Epithelial cell of prostate (primary cell): ENCODE results near the gene SPDYE8.
"Not testable (repeated sequence)": the region's sequence is repeated elsewhere in the genome, so short reads cannot be mapped to it uniquely, and the experiment has no call there.

Source experiments
- DNase-seq: peaks from one replicate; pipeline ENCODE4 v3.0.0-alpha.2; 2011; ENCODE audit warnings: low read depth, low spot score
- H3K27ac ChIP-seq: fragments of 450-650 bp; 2 replicates; pipeline ENCODE4 v1.5.1; 2017; ENCODE audit warnings: mild to moderate bottlenecking

Gene SPDYE8

DNA sequence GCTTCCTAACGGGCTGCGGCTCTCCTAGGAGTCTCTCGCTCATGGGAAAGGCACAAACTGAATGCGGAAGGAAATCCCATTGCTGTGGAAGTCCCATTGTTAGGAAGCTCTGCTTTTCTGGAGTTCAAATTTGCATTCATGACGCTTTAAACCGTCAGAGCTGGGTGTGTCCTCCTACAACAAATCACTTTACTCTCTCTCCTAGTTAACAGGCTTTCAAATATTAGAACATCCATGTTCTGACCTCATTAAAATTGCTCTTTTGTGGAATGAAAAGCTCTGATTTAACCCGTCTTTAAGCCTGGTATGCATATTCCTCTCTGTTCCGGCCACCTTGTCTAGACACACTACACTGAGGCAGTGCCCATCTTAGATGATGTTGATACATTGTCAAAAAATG, at the start of gene SPDYE8:
SPDYE8 (minus strand) TSS at position 101 of the 400 bp plus-strand sequence. CDS start 1,800 bp downstream, outside the sequence.
- not testable (repeated sequence) for DNase-seq, H3K27ac ChIP-seq

- not testable (repeated sequence) for DNase-seq, H3K27ac ChIP-seq
These were observed 28.2 kb upstream of the SPDYE8 start, which contains the start of gene SPDYE11 for GRCh38 chr7:73057811-73058210. Gene SPDYE11 (minus strand): TSS chr7:73057911. CDS start chr7:73056111, 1,800 bp downstream.

- not testable (repeated sequence) for DNase-seq
- peak overlapping the region; percentile 78 for H3K27ac ChIP-seq
These were observed 23.1 kb downstream of the SPDYE8 start for GRCh38 chr7:73006491-73006890.

- peak; percentile 20 for DNase-seq
- peak overlapping the region; percentile 78 for H3K27ac ChIP-seq
These were observed 23.7 kb downstream of the SPDYE8 start for GRCh38 chr7:73005693-73006447.

DNA sequence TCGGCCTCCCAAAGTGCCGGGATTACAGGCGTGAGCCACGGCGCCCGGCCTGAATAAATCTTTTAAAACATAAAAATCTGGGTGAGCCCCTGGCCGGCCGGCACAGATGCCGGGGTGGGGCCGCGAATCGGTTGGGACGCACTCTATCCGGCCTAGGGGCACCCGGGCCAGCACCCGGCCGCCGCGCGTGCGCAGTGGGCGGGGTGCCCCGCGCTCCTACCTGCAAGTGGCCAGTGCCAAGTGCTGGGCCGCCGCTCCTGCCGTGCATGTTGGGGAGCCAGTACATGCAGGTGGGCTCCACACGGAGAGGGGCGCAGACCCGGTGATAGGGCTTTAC, 24.2 kb downstream of the SPDYE8 start:
- DNase-seq = not testable (repeated sequence)
- H3K27ac ChIP-seq = peak overlapping the region; percentile 78

DNA sequence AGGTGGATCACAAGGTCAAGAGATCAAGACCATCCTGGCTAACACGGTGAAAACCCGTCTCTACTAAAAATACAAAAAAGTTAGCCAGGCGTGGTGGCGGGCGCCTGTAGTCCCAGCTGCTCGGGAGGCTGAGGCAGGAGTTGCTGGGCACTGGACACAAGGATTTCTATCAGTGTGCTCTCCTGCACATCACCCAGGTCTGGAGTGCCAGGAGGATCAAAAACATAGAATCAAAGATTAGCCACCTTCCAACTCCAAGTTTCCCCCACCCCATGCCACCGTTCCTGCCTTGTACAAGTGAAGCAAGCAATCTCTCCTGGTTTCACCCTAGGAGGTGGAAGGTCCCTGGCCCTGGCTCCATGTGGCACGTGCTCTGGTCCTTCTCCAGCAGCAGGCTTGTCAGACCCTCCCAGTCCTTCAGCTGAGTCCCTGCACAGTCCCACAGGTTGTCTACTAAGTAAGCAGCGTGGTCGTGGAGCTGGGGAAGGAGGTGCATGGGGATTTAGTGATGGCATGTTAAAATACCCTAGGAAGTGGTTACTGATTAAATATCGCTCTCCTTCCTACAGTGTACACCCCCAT, 31.6 kb downstream of the SPDYE8 start:
- not testable (repeated sequence) for DNase-seq, H3K27ac ChIP-seq

DNA sequence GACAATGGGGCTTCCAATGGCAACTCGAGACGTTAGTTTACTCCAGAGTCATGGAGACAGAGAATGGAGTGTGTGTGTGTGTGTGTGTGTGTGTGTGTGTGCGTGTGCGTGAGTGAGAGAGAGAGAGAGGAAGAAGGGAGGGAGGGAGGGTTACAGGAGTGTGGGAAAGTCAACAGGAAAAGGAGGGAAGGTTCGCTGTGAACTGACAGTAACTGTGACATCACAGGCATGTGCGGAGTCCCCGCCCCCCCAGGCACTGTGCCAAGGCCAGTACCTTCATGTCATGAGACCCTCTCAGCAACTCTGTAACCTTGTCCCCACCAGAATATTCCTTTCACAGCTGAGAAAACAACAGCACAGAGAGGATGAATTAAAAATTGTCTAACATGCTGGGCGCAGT, 32.1 kb downstream of the SPDYE8 start:
- not testable (repeated sequence) for DNase-seq, H3K27ac ChIP-seq

DNA sequence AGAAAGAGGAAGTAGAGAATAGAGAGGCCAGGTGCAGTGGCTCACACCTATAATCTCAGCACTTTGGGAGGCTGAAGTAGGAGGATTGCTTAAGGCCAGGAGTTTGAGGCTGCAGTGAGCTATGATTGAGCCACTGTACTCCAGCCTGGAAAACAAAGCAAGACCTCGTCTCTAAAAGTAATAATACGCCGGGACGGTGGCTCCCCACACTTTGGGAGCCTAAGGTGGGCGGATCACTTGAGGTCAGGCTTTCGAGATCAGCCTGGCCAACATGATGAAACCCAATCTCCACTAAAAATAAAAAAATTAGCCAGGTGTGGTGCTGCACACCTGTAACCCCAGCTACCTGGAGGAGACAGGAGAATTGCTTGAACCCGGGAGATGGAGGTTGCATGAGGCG, 34.1 kb downstream of the SPDYE8 start:
- not testable (repeated sequence) for DNase-seq, H3K27ac ChIP-seq

GRCh38 chr7:72990146-72990913, 39.2 kb downstream of the SPDYE8 start:
- H3K27ac ChIP-seq, DNase-seq: not testable (repeated sequence)

GRCh38 chr7:72982084-72982483, 47.5 kb downstream of the SPDYE8 start:
- H3K27ac ChIP-seq, DNase-seq: not testable (repeated sequence)

- not testable (repeated sequence) for DNase-seq, H3K27ac ChIP-seq
These were observed 49.2 kb downstream of the SPDYE8 start for GRCh38 chr7:72980382-72980781.

DNA sequence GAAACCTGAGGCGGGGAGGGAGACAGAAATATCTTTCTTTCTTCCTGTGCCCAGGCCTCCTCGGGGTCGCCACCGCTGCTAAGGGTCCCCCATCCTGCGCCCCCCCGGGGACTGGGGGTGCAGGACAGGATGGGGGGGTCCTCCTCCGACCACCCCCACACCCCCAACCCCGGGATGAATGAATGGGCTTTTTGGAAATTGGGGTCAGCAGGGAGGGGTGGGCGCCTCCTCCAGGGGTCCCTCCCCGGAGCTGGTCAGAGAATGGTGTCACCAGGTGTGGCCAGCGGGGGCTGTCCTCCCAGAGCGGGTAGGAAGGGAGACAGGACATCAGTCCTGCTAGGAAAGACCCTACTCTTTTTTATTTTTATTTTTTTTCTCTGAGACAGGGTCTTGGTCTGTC, 53.1 kb downstream of the SPDYE8 start:
- H3K27ac ChIP-seq, DNase-seq: not testable (repeated sequence)

GRCh38 chr7:72975656-72976286, 53.8 kb downstream of the SPDYE8 start:
- DNase-seq = not testable (repeated sequence)

DNA sequence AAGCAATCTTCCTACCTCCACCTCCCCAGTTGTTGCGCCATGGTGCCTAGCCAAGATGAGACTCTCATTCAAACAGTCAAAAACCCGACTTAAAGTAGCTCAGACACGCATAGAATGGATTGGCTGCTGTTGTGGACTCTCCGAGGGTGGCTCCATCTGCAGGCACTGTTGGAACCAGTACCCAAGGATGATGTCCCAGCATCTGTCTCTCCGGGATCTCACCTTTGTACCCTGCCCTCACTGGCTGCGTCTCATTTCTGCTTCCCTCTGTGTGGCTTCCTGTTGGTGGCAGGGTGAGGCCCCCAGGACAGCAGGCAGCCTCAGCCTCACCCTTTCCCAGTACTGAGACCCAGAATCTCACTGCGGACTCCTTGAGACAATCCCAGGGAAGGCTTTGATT, 54.8 kb downstream of the SPDYE8 start:
- H3K27ac ChIP-seq, DNase-seq: not testable (repeated sequence)

More at GRCh38 chr7:72975656-72976286, 53.8 kb downstream of the SPDYE8 start:
- not testable (repeated sequence) for H3K27ac ChIP-seq

- not testable (repeated sequence) for DNase-seq, H3K27ac ChIP-seq
These were observed 58.1 kb downstream of the SPDYE8 start for GRCh38 chr7:72971505-72971904.
